ENCODE measurements around the gene GNL2. TPM values are rescaled to one million over a fixed set of nuclear protein-coding genes. Genes with fewer than 3 reads are reported as not detected.
"Not testable (repeated sequence)": the region's sequence is repeated elsewhere in the genome, so short reads cannot be mapped to it uniquely, and the experiment has no call there.

GNL2 gene
- total and polyA plus RNA-seq, 10 of the 15 experiments (the other 5 are each of a cell fraction or from before 2014, with no cell fraction given): 64.2 to 167 (median 88.2) TPM

DNA sequence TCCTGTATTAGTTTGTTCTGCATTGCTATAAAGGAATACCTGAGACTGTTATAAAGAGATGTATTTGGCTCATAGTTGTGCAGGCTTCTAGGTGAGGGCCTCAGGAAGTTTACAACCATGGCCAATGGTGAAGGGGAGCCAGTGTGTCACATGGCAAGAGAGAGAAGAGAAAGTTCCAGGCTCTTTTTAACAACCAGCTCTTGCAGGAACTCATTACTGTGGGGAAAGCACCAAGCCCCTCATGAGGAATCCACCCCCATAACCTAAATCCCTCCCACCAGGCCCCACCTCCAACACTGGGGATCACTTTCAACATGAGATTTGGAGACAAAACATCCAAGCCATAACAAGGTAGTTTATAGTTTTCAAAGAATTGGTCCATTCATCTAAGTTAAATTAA lies 76.1 kb downstream of the GNL2 start:
- TF ChIP-seq MYC (IDR thresholded peaks at IDR 0.05; ENCODE audit: insufficient read depth, insufficient read length, insufficient replicate concordance, low read length, severe bottlenecking) (no peak), PRDM15 (CRISPR knock-in tag; IDR thresholded peaks at IDR 0.05) (no peak), POLR2A (IDR thresholded peaks at IDR 0.05; ENCODE audit: low read depth, low read length) (no peak), HCFC1 (IDR thresholded peaks at IDR 0.05; ENCODE audit: low read length) (no peak), FOXM1 (IDR thresholded peaks at IDR 0.05; ENCODE audit: low read depth, low read length) (no peak), KAT2A (conservative IDR thresholded peaks at IDR 0.05; ENCODE audit: control insufficient read depth, low read depth, low read length) (no peak)
- TF ChIP-seq, protein P1, sequence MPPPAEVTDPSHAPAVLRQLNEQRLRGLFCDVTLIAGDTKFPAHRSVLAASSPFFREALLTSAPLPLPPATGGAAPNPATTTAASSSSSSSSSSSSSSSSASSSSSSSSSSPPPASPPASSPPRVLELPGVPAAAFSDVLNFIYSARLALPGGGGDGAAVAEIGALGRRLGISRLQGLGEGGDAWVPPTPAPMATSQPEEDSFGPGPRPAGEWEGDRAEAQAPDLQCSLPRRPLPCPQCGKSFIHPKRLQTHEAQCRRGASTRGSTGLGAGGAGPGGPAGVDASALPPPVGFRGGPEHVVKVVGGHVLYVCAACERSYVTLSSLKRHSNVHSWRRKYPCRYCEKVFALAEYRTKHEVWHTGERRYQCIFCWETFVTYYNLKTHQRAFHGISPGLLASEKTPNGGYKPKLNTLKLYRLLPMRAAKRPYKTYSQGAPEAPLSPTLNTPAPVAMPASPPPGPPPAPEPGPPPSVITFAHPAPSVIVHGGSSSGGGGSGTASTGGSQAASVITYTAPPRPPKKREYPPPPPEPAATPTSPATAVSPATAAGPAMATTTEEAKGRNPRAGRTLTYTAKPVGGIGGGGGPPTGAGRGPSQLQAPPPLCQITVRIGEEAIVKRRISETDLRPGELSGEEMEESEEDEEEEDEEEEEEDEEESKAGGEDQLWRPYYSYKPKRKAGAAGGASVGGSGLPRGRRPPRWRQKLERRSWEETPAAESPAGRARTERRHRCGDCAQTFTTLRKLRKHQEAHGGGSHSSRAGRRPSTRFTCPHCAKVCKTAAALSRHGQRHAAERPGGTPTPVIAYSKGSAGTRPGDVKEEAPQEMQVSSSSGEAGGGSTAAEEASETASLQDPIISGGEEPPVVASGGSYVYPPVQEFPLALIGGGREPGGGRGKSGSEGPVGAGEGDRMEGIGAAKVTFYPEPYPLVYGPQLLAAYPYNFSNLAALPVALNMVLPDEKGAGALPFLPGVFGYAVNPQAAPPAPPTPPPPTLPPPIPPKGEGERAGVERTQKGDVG (CRISPR knock-in tag; IDR thresholded peaks at IDR 0.05): no peak
- Histone ChIP-seq H3K4me1 (ENCODE audit: control insufficient read depth, insufficient read depth, low read length) (no peaks in the 10 kb centered on the region), H3K4me2 (ENCODE audit: control insufficient read depth, insufficient read depth) (no peak overlapping the region), H3K4me3 (no peak overlapping the region), H3K27ac (ENCODE audit: control insufficient read depth, insufficient read depth) (no peak overlapping the region), H3K9ac (ENCODE audit: control insufficient read depth, insufficient read depth, low read length) (no peak overlapping the region), H4K20me1 (ENCODE audit: control insufficient read depth, insufficient read depth) (no peaks in the 10 kb centered on the region), H2AFZ (ENCODE audit: control insufficient read depth, low read depth, low read length) (no peak overlapping the region), H3K79me2 (ENCODE audit: control insufficient read depth, insufficient read depth, low read length) (no peaks in the 10 kb centered on the region), H3K27me3 (replicated peaks in 1 of 2; ENCODE audit: control insufficient read depth in 2 of 2, insufficient read depth in 2 of 2, low read length in 1 of 2) (no peaks in the 10 kb centered on the region), H3K36me3 (ENCODE audit: control insufficient read depth in 2 of 2, insufficient read depth in 2 of 2, low read length in 1 of 2) (no peaks in the 10 kb centered on the region), H3K9me3 (replicated peaks; ENCODE audit: control insufficient read depth, insufficient read depth, low read length) (peaks cover 1% of the 10 kb centered on the region; the same call in 1 of the 3 replicates)
- ChIA-PET SMC1A (ENCODE audit: uncharacterized antibody, unreplicated experiment) (no interaction called here), POLR2A (no interaction called here), CTCF (no interaction called here), RAD21 (ENCODE audit: unreplicated experiment) (no interaction called here)
- intact Hi-C loops (cut with micrococcal nuclease; ENCODE audit: unreplicated experiment) (no loop called here), in situ Hi-C loops (cut with MboI) (no loop called here)
- ATAC-seq (no peak), FAIRE-seq (no peak), DNase-seq (ENCODE audit: low read depth, low spot score) (no peak)
- no TSS peak for BruUV-seq (replicated peaks)

GRCh38 chr1:37518929-37519328 lies 76.8 kb downstream of the GNL2 start:
- H4K20me1 ChIP-seq (ENCODE audit: control insufficient read depth, insufficient read depth); H2AFZ ChIP-seq (ENCODE audit: control insufficient read depth, low read depth, low read length); SMC1A ChIA-PET (ENCODE audit: uncharacterized antibody, unreplicated experiment); BruUV-seq (replicated peaks); DNase-seq (ENCODE audit: low read depth, low spot score); H3K4me1 ChIP-seq (ENCODE audit: control insufficient read depth, insufficient read depth, low read length); H3K27ac ChIP-seq (ENCODE audit: control insufficient read depth, insufficient read depth); POLR2A ChIA-PET; H3K79me2 ChIP-seq (ENCODE audit: control insufficient read depth, insufficient read depth, low read length); H3K4me3 ChIP-seq; CTCF ChIA-PET; RAD21 ChIA-PET (ENCODE audit: unreplicated experiment); H3K9ac ChIP-seq (ENCODE audit: control insufficient read depth, insufficient read depth, low read length); in situ Hi-C loops (cut with MboI); H3K9me3 ChIP-seq (replicated peaks; ENCODE audit: control insufficient read depth, insufficient read depth, low read length); H3K36me3 ChIP-seq (ENCODE audit: control insufficient read depth in 2 of 2, insufficient read depth in 2 of 2, low read length in 1 of 2); H3K4me2 ChIP-seq (ENCODE audit: control insufficient read depth, insufficient read depth); intact Hi-C loops (cut with micrococcal nuclease; ENCODE audit: unreplicated experiment); H3K27me3 ChIP-seq (replicated peaks in 1 of 2; ENCODE audit: control insufficient read depth in 2 of 2, insufficient read depth in 2 of 2, low read length in 1 of 2); FAIRE-seq; ATAC-seq: not testable (repeated sequence)
- 70% methylated on average over 15 of the region's 15 CpGs for WGBS (ENCODE audit: insufficient coverage, insufficient replicate concordance, low lambda C conversion rate, missing lambda C conversion rate)
